A549 (cell line): ENCODE results near the gene MAL. TPM values are rescaled to one million over a fixed set of nuclear protein-coding genes. Genes with fewer than 3 reads are reported as not detected.
A peak's percentile ranks its signal among the peaks of the same experiment; 100 is the strongest.

ENCODE experiments used
- ATAC-seq, 2 experiments: fragments of 200-7000 bp in 1 of 2; fragments of >200 bp in 1 of 2; cut with Nextera tagmentation in 1 of 2; cut with Tn5 transposase in 1 of 2; 3 replicates each; pipeline versions ENCODE4 v1.8.0 to v1.9.1; 2018 to 2020; ENCODE audit warnings: mild to moderate bottlenecking in 1 of 2, moderate library complexity in 1 of 2
- CTCF ChIA-PET: fragments of 300-600 bp; sonication (Branson Sonifier 250); formaldehyde crosslinking; extraction: SDS; loops from one replicate; lab custom pipeline; 2021; ENCODE audit warnings: antibody characterized with exemption, inconsistent platforms; lab: Yijun Ruan, JAX
- POLR2A ChIA-PET: fragments of 350-600 bp; formaldehyde crosslinking; extraction: SDS; loops from one replicate; lab custom pipeline; 2021; ENCODE audit warnings: antibody characterized with exemption, inconsistent platforms; lab: Yijun Ruan, JAX
- DNase-seq, 2 experiments: peaks; one replicate each; pipeline versions ENCODE4 v3.0.0 to v3.0.0-alpha.2; 2011 to 2016; ENCODE audit warnings: low read depth in 1 of 2, low spot score in 1 of 2
- FAIRE-seq: peaks from 2 replicates; lab custom pipeline; 2011; peaks lifted over from hg19 to GRCh38; lab: Jason Lieb, UNC
- H3K27ac ChIP-seq, 2 experiments: fragments of >200 bp; sonication (Bioruptor Twin); formaldehyde crosslinking; 3 replicates each; pipeline ENCODE4 v1.5.1; 2016 to 2017
- H3K4me1 ChIP-seq: fragments of >200 bp; sonication (Bioruptor Twin); formaldehyde crosslinking; 3 replicates; pipeline ENCODE4 v1.6.1; 2016
- H3K4me2 ChIP-seq: fragments of >200 bp; sonication (Bioruptor Twin); formaldehyde crosslinking; 3 replicates; pipeline ENCODE4 v1.6.1; 2016
- H3K4me3 ChIP-seq: fragments of >200 bp; sonication (Bioruptor Twin); formaldehyde crosslinking; 3 replicates; pipeline ENCODE4 v1.5.1; 2016
- H3K9me3 ChIP-seq: fragments of >200 bp; sonication (Bioruptor Twin); formaldehyde crosslinking; 3 replicates; pipeline ENCODE4 v1.6.1; 2016
- CBX8 ChIP-seq: fragments of 200-600 bp; sonication (generic); IDR thresholded peaks from 2 replicates; pipeline ENCODE4 v1.6.1; 2016
- CEBPB ChIP-seq, 2 experiments: fragments of >200 bp in 1 of 2; sonication (Bioruptor Twin) in 1 of 2; formaldehyde crosslinking in 1 of 2; IDR thresholded peaks; 2 replicates each; pipeline ENCODE4 v1.6.1; 2012 to 2016
- CHD2 ChIP-seq: fragments of 150-350 bp; IDR thresholded peaks from 2 replicates; pipeline ENCODE4 v1.6.1; 2014; ENCODE audit warnings: low read length; ENCODE audit not compliant: partially characterized antibody
- CHD4 ChIP-seq: fragments of 200-600 bp; sonication (generic); IDR thresholded peaks from 2 replicates; pipeline ENCODE4 v1.6.1; 2016; ENCODE audit warnings: antibody characterized with exemption, mild to moderate bottlenecking, borderline replicate concordance
- E2F6 ChIP-seq: IDR thresholded peaks from 2 replicates; pipeline ENCODE4 v1.6.1; 2012; ENCODE audit warnings: low read depth, borderline replicate concordance
- EHF ChIP-seq: fragments of 250-450 bp; sonication (Bioruptor Pico); IDR thresholded peaks from 2 replicates; pipeline ENCODE4 v1.5.0; 2020; ENCODE audit warnings: mild to moderate bottlenecking
- EHMT2 ChIP-seq: fragments of 200-600 bp; sonication (generic); IDR thresholded peaks from 2 replicates; pipeline ENCODE4 v1.6.1; 2016; ENCODE audit warnings: antibody characterized with exemption, low read depth, mild to moderate bottlenecking, moderate library complexity
- EP300 ChIP-seq, 2 experiments: fragments of >200 bp; sonication (Bioruptor Twin); formaldehyde crosslinking; IDR thresholded peaks; 2 replicates in 1 of 2; 3 replicates in 1 of 2; pipeline ENCODE4 v1.6.1; 2016 to 2017
- FOSL2 ChIP-seq, 2 experiments: fragments of 450-650 bp in 1 of 2; fragments of >200 bp in 1 of 2; sonication (Bioruptor Twin) in 1 of 2; formaldehyde crosslinking; IDR thresholded peaks; 2 replicates each; pipeline versions ENCODE4 v1.5.0 to v1.6.1; 2016 to 2020; ENCODE audit warnings: mild to moderate bottlenecking in 1 of 2, moderate library complexity in 1 of 2
- HDAC2 ChIP-seq: fragments of 200-600 bp; sonication (generic); IDR thresholded peaks from 2 replicates; pipeline ENCODE4 v1.6.1; 2016
- HES2 ChIP-seq: fragments of >200 bp; sonication (Bioruptor Twin); formaldehyde crosslinking; IDR thresholded peaks from 2 replicates; pipeline ENCODE4 v1.6.1; 2016
- HEYL ChIP-seq: fragments of 250-450 bp; sonication (Bioruptor Pico); IDR thresholded peaks from 2 replicates; pipeline ENCODE4 v1.8.0; 2021; ENCODE audit warnings: mild to moderate bottlenecking, moderate library complexity
- JUNB ChIP-seq: fragments of >200 bp; sonication (Bioruptor Twin); formaldehyde crosslinking; IDR thresholded peaks from 2 replicates; pipeline ENCODE4 v1.6.1; 2016
- KDM1A ChIP-seq: fragments of 200-600 bp; sonication (generic); IDR thresholded peaks from 2 replicates; pipeline ENCODE4 v1.6.1; 2016; ENCODE audit warnings: low read depth, mild to moderate bottlenecking
- KDM5A ChIP-seq: fragments of 200-600 bp; sonication (generic); IDR thresholded peaks from 2 replicates; pipeline ENCODE4 v1.6.1; 2016; ENCODE audit warnings: antibody characterized with exemption, mild to moderate bottlenecking
- MAFK ChIP-seq: fragments of 450-650 bp; IDR thresholded peaks from 2 replicates; pipeline ENCODE4 v1.6.1; 2014; ENCODE audit not compliant: partially characterized antibody
- MYC ChIP-seq: IDR thresholded peaks from 2 replicates; pipeline ENCODE4 v1.6.1; 2012; ENCODE audit warnings: mild to moderate bottlenecking, inconsistent platforms, low read length, improper control_type of control experiment, borderline replicate concordance
- NR3C1 ChIP-seq: fragments of >200 bp; sonication (Bioruptor Twin); formaldehyde crosslinking; IDR thresholded peaks from 3 replicates; pipeline ENCODE4 v1.6.1; 2017
- PBX3 ChIP-seq: IDR thresholded peaks from 2 replicates; pipeline ENCODE4 v1.6.1; 2012
- PHF8 ChIP-seq: fragments of 200-600 bp; sonication (generic); IDR thresholded peaks from 2 replicates; pipeline ENCODE4 v1.6.1; 2016; ENCODE audit warnings: low read depth, mild to moderate bottlenecking, antibody characterized with exemption, moderate library complexity, borderline replicate concordance
- RAD21 ChIP-seq, 2 experiments: fragments of >200 bp in 1 of 2; sonication (Bioruptor Twin) in 1 of 2; formaldehyde crosslinking in 1 of 2; IDR thresholded peaks in 1 of 2; conservative IDR thresholded peaks in 1 of 2; 2 replicates in 1 of 2; 3 replicates in 1 of 2; pipeline ENCODE4 v1.6.1; 2012 to 2018; ENCODE audit warnings: inconsistent platforms in 1 of 2
- RCOR1 ChIP-seq: fragments of 150-350 bp; IDR thresholded peaks from 2 replicates; pipeline ENCODE4 v1.6.1; 2014; ENCODE audit warnings: antibody characterized with exemption, low read length, low read depth
- REST ChIP-seq: fragments of 200-600 bp; sonication (generic); IDR thresholded peaks from 2 replicates; pipeline ENCODE4 v1.6.1; 2016; ENCODE audit warnings: antibody characterized with exemption, mild to moderate bottlenecking, moderate library complexity
- RFX5 ChIP-seq: fragments of 450-650 bp; IDR thresholded peaks from 2 replicates; pipeline ENCODE4 v1.7.1; 2014; ENCODE audit warnings: antibody characterized with exemption, mild to moderate bottlenecking, moderate library complexity
- SREBF2 ChIP-seq: fragments of 450-650 bp; IDR thresholded peaks from 2 replicates; pipeline ENCODE4 v1.6.1; 2014; ENCODE audit warnings: mild to moderate bottlenecking, moderate library complexity
- TP53 ChIP-seq: fragments of 250-450 bp; sonication (Bioruptor Pico); IDR thresholded peaks from 2 replicates; pipeline ENCODE4 v1.5.0; 2021; ENCODE audit warnings: mild to moderate bottlenecking, moderate library complexity
- ZC3H11A ChIP-seq: fragments of 450-650 bp; IDR thresholded peaks from 2 replicates; pipeline ENCODE4 v1.6.1; 2014; ENCODE audit warnings: antibody characterized with exemption, mild to moderate bottlenecking
- ZSCAN20 ChIP-seq: fragments of 250-450 bp; sonication (Bioruptor Pico); IDR thresholded peaks from 2 replicates; pipeline ENCODE4 v1.8.0; 2022; ENCODE audit warnings: mild to moderate bottlenecking, moderate library complexity
- WGBS: methylation state at CpG from one replicate; pipeline ENCODE4 v1.1.6; 2017; ENCODE audit errors: missing lambda C conversion rate; 5-methylcytosine and 5-hydroxymethylcytosine counted together
- polyA plus RNA-seq, 4 experiments: library from polyadenylated mRNA; depleted of rRNA in 3 of 4; stranded (reverse); fragments of >200 nt; fragmentation: RNase III in 1 of 4; extraction: RNeasy Plus Mini Kit Qiagen cat#74134 plus additional on column Dnase treatment in 1 of 4; gene quantifications; 2 replicates in 3 of 4; 3 replicates in 1 of 4; pipeline ENCODE4 v1.2.3, GENCODE V29; 2011 to 2017

MAL gene
- polyA plus RNA-seq, 2 of the 4 experiments (the other 2 are of a cell fraction) = not detected

GRCh38 chr2:95032341-95032740 is 6.8 kb downstream of the MAL start:
- 12% methylated on average over 2 of the region's 3 CpGs for WGBS
- H3K9me3 ChIP-seq = peaks cover 3% of the 10 kb centered on the region; the same call in 1 of the 3 replicates
- no peak overlapping the region for H3K4me3 ChIP-seq
- DNase-seq = no peak
- ChIA-PET POLR2A (no interaction called here), CTCF (interaction anchor here (1.1 to 5.1 kb wide), 4 partner anchors 9 to 83 kb away, joined by 3 to 29 read pairs (median 6); no protein-coding TSS in a partner anchor)
- no peak for FAIRE-seq
- ATAC-seq = no peak
- H3K4me1 ChIP-seq = no peaks in the 10 kb centered on the region
- TF ChIP-seq RAD21 (conservative IDR thresholded peaks at IDR 0.05 in 1 of 2, IDR thresholded peaks at IDR 0.05 in 1 of 2) (no peak), E2F6 (no peak), REST (no peak), MYC (no peak), PBX3 (no peak), ZSCAN20 (CRISPR knock-in tag) (no peak), TP53 (CRISPR knock-in tag) (no peak), SREBF2 (no peak), CEBPB (IDR thresholded peaks at IDR 0.05) (no peak)
- H3K27ac ChIP-seq = no peak overlapping the region
- no peak overlapping the region for H3K4me2 ChIP-seq

- no peaks in the 10 kb centered on the region for H3K4me1 ChIP-seq
- FAIRE-seq (no peak), DNase-seq (no peak), ATAC-seq (peak in 1 of 2 experiments; percentile 14; a peak in 1 of 6 replicates)
- H3K9me3 ChIP-seq = peaks cover 5% of the 10 kb centered on the region; the same call in 1 of the 3 replicates
- POLR2A ChIA-PET = no interaction called here
- no peak overlapping the region for H3K4me2 ChIP-seq
- H3K27ac ChIP-seq = no peak overlapping the region
- WGBS = 59% methylated on average over 14 of the region's 16 CpGs
- TF ChIP-seq CBX8 (no peak), RCOR1 (no peak), HDAC2 (no peak), KDM5A (no peak), CHD4 (no peak), EP300 (IDR thresholded peaks at IDR 0.05) (no peak), FOSL2 (IDR thresholded peaks at IDR 0.05) (no peak), FOSL2 (CRISPR knock-in tag; IDR thresholded peaks at IDR 0.05) (no peak)
- H3K4me3 ChIP-seq = no peak overlapping the region
- CTCF ChIA-PET = interaction anchor here (0.7 to 5.1 kb wide), 5 partner anchors 10 to 217 kb away, joined by 3 to 29 read pairs (median 4); no protein-coding TSS in a partner anchor
Measured at GRCh38 chr2:95032868-95033603, 7.5 kb downstream of the MAL start.

- no peaks in the 10 kb centered on the region for H3K4me1 ChIP-seq
- no peak overlapping the region for H3K27ac ChIP-seq
- TF ChIP-seq EHF (CRISPR knock-in tag) (no peak), SREBF2 (no peak), HES2 (no peak), RCOR1 (no peak), ZC3H11A (no peak), RFX5 (no peak), NR3C1 (no peak), FOSL2 (IDR thresholded peaks at IDR 0.05) (no peak), FOSL2 (CRISPR knock-in tag; IDR thresholded peaks at IDR 0.05) (no peak), E2F6 (no peak), KDM1A (no peak), EP300 (IDR thresholded peaks at IDR 0.05) (no peak), MAFK (no peak), HEYL (CRISPR knock-in tag) (no peak), JUNB (no peak), PHF8 (no peak), EHMT2 (no peak), KDM5A (no peak), CHD2 (no peak)
- TF ChIP-seq, all 56 proteins: peak for 0
- H3K9me3 ChIP-seq = peaks cover 5% of the 10 kb centered on the region; the same call in 1 of the 3 replicates
- FAIRE-seq (no peak), ATAC-seq (peak; percentile 38 to 47; a peak in 4 of 6 replicates), DNase-seq (no peak)
- H3K4me2 ChIP-seq = no peak overlapping the region
- ChIA-PET POLR2A (no interaction called here), CTCF (interaction anchor here (1.5 to 5.1 kb wide), 4 partner anchors 9 to 42 kb away, joined by 3 to 29 read pairs (median 5); no protein-coding TSS in a partner anchor)
- 23% methylated on average over 4 of the region's 4 CpGs for WGBS
- no peak overlapping the region for H3K4me3 ChIP-seq
Measured at GRCh38 chr2:95034221-95034620, 8.7 kb downstream of the MAL start.
